Measurements from ENCODE around the gene SMAD5.

GRCh38 chr5:136120529-136120928 lies 12.1 kb upstream of the SMAD5 start:
- TF ChIP-seq CTCF (IDR thresholded peaks at IDR 0.05) (no peak), EZH2 (IDR thresholded peaks at IDR 0.05; ENCODE audit: borderline replicate concordance, insufficient read depth, low read depth, low read length, poor library complexity, severe bottlenecking) (no peak)

Data from B cell (primary cell).